LoVo (cell line): ENCODE measurements around the gene SLC2A10.

Source experiments
- DNase-seq: peaks from one replicate; pipeline ENCODE4 v3.0.0-alpha.2; 2016; ENCODE audit warnings: low spot score

SLC2A10 gene

GRCh38 chr20:46735436-46735835, 26.0 kb downstream of the SLC2A10 start:
- DNase-seq: no peak

- no peak for DNase-seq
These were observed 30.2 kb downstream of the SLC2A10 start for GRCh38 chr20:46739431-46740213.

GRCh38 chr20:46740214-46740609, 30.8 kb downstream of the SLC2A10 start:
- DNase-seq: no peak

- no peak for DNase-seq
These were observed 32.6 kb downstream of the SLC2A10 start for GRCh38 chr20:46741924-46742668.

- DNase-seq: no peak
These were observed 33.2 kb downstream of the SLC2A10 start for GRCh38 chr20:46742669-46743045.

- DNase-seq: no peak
These were observed 33.6 kb downstream of the SLC2A10 start for GRCh38 chr20:46743088-46743487.

DNA sequence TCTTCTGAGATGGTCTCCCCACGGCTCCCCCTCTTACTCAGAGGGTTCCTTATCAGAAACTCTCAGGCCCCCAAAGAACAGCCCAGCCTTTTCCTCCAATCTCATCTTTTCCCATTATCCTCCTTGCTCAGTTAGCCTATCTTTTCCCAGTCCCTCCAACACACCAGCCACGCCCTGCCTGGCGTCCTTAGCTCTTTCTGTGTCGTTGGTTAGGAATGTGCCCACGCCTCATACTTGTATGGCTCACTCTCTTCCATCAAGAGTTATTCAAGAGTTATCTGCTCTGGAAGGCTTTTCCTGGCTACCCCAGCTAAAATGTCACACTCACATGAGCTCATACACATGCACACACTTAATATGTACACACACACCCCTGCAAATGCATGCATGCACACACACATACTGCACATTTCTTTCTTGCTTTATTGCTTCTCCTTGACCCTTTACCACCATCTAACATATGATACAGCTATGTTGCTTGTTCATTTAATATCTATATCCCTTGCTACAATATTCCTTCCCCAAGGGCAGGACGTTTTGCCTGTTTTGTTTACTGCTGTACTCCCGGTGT, 37.6 kb downstream of the SLC2A10 start:
- peak; percentile 2 for DNase-seq

GRCh38 chr20:46749147-46749546, 39.7 kb downstream of the SLC2A10 start:
- DNase-seq: no peak

DNA sequence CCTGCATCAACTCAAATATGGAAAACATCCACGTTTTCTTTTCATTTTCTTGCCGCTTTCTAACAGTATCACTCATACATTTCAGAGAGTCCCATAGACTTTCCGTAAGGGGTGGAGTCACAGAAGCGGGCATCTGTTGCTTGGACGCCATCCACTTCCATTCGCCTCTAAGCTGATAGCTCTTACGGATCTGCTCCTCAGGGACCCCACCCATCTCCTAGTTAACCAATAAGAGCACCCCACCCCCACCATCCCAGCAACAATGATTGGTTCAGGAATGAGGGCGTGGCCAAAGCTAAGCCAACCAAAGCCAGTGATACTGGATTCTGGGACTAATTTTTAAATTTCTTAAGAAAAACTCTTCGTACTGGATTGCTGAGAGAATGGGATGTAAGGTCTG, 42.4 kb downstream of the SLC2A10 start:
- DNase-seq: no peak

DNA sequence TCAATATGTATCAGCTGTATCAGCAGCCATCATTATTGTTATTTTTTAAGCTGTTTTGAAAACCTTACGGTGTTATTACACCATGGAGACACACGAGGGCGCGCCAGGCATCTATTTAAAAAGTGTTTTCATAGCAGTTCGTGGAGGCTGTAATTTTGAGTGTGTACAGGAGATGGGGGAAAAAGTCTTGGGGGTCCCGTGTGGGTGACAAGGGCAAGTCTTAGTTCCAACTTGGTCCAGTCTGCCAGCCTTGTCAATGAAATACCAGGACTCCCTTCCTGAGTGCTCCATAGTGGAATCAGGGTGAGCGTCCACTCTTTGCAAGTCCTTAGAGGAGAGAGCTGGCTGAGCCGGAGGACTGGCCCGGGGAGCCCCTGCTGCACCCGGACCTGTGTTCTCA, 43.3 kb downstream of the SLC2A10 start:
- DNase-seq: peak; percentile 57

DNA sequence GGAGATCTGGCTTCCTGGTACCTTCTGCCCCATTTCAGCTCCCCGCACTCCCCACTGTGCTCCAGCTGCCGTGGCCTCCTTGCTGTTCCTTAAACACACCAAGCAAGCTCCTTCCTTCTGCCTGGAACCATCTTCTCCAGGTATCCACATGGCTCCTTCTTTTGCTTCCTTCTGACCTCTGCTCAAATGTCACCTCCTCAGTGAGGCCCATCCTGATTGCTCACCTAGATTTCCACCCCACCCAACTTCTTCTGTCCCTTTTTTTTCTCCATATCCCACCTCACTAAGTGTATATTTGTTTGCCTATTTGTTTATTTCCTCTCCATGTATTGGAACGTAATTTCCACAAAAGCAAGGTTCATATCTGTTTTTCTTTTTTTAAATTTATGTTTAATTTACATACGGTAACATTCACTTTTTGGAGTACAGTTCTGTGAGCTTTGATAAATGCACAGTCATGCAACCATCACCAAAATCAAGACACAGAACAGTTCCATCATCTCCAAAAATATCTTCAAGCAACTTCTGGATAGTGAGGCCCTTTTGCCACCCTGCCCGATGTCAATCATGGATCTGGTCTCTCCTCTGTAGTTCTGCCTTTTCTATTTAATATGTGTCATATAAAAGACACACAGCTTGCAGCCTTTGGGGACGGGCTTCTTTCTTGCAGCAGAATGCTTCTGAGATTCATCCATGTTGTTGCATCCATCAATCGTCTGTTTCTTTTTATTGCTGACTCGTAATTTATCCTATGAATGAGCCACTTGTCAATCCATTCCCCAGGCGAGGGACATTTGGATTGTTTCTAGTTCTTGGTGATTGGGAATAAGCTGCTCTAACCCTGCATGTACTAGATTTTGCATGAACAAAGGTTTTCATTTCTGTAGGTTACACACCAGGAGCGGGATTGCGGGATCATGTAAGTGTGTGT, 46.3 kb downstream of the SLC2A10 start:
- no peak for DNase-seq

- no peak for DNase-seq
These were observed 47.0 kb downstream of the SLC2A10 start for GRCh38 chr20:46756419-46756818.

DNA sequence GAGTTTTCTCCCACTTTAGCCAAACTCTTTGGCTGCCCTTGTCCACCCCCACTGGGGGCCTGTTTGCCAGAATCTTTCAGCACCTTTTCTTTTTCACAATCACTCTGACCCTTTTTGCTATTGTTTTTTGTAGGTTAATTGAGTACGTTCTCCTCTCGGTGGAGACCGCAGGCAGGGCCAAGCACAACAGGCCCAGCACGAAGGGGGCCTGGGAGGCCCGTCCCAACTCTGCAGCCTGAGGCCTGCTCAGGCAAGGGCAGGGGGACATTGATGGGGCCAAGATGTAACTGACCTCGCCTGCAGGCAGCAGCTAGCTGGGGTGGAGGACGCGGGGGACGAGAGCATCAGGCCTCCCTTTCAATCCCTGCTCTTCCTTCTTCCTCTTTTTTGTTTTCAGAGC, 47.7 kb downstream of the SLC2A10 start:
- DNase-seq: no peak

GRCh38 chr20:46757754-46758678, 48.6 kb downstream of the SLC2A10 start:
- peak; percentile 39 for DNase-seq

DNA sequence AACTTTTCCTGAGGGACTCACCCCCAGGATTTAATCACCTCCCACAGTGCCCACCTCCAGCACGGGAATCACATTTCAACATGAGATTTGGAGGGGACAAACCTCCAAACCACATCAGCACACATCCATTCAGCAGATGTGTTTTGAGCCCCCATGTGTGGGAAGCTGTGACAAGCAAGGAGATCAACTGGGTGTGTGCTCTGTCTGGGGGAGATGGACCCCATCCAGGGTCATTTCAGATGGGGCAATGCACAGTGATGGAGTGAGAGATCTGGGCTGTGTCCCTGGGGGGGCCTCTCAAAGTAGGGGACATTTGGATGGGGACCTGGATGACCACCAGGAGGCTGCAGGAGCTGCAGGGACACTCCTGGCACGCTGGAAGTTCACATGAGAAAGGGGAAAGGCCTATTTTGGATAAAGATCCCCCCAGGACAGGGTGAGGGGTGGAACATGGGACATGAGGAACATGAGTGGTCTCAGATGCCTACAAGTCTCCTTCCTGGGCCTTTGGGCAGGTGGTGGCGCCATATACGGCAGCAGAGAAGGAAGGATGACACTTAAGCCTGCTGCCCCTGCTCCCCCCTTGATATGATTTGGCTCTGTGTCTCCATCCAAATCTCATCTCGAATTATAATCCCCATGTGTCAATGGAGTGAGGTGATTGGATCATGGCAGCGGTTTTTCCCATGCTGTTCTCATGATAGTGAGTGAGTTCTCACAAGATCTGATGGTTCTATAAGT, 49.6 kb downstream of the SLC2A10 start:
- DNase-seq: no peak

DNA sequence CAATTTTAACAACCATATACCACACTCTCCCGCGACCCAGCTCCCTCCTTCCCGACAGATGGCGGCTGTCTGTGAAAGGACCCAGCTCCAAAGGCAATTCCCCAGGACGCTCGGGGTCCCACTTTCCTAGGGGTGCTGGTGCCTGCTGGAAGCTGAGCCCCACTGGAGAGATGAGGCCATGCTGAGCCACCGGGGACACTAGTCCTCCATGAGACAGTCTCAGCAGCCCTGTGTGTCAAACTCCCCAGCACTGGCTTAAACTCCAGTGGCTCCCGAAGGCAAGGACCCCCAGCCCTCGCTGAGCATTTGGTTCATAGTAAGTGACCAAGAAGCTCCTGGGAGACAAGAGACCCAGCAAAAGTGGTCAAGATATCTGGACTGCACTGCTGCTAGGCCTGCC, 52.1 kb downstream of the SLC2A10 start:
- no peak for DNase-seq

DNA sequence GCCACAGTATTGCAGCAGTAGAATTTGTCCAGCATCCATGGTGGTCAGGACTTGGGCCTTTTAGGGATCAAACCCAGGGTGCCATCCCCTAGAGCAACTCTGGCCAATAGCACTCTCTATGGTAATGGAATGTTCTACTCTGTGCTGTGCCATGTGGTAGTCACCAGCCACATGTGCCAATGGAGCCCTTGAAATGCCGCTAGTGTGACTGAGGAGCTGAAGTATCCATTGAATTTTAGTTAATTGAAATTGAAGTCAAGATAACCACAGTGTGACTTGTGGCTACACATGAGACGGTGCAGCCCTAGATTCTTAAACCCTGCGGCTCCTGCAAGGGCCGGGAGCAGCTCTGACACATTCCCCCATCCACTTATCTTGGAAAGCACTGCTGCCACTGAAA, 54.6 kb downstream of the SLC2A10 start:
- DNase-seq: no peak

- DNase-seq: no peak
These were observed 56.2 kb downstream of the SLC2A10 start for GRCh38 chr20:46765506-46766120.

- peak; percentile 8 for DNase-seq
These were observed 57.8 kb downstream of the SLC2A10 start for GRCh38 chr20:46767127-46767761.
